ENCODE data around the gene CPA3.

- TF ChIP-seq EZH2 (IDR thresholded peaks at IDR 0.05; ENCODE audit: borderline replicate concordance) (no peak), CTCF (IDR thresholded peaks at IDR 0.05; ENCODE audit: poor library complexity) (no peak), EZH2phosphoT487 (IDR thresholded peaks at IDR 0.05; ENCODE audit: low read depth, severe bottlenecking, unreplicated experiment) (no peak)
These were observed 41.6 kb downstream of the CPA3 start for GRCh38 chr3:148906667-148907066.
